NCI-H1105 (cell line): Measurements from ENCODE around the gene TFPI.

Experiments used
- DNase-seq: peaks from one replicate; lab custom pipeline; 2025; lab: John Stamatoyannopoulos, UW

TFPI gene

GRCh38 chr2:187504312-187504921 lies 49.8 kb downstream of the TFPI start:
- DNase-seq: no peak

GRCh38 chr2:187503700-187504099 lies 50.5 kb downstream of the TFPI start:
- no peak for DNase-seq

DNA sequence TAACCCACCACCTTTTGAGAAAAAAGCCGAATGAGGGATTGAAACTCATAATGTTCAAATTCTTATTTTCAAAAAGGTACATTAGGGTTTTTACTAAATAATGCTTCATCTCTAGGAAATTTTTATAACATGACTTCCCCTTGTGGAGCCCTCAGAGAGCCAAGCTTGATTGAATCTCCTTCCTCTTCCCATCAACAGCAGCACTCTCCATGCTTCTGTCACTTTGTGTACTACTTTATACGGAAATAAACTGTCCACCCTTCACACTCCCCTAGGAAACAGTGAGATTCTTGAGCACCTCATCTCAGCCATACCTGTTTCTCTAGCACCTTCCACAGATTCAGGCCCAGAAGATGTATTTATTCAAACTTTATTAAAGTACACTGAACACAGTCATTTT lies 51.8 kb downstream of the TFPI start:
- DNase-seq: no peak

DNA sequence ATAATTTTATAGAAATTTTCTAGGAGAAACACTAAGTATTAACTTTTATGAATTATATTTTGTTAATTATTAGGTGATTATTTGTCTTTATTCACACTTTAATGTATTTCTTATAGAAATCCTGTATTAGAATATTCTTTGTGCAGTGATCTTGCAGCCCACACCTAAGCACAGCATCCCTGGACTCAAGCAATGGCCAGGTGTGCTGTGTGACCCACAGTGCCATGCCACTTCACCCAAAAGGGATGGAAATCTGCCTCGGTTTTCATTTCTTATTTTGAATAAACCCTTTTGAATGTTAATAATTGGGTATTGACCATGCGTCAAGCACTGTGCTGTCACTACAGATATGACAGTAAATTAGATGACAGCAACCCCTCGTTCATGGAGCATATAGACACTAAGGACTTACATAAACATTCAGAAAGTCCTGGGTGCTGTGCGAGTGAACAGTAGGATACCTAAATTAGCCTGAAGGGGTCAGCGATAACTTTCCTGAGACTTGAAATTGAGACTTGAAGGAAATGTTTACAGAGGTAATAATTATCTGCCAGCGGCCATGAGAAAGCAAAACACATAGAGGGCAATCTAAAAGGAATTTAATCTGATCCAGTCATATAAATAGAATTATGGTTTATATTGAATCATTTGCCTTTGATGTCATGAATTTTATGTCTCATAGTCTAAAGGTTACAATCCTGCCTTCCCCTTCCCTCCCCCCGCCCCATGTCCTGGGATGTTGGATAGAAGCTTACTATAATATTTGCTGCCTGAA lies 53.5 kb downstream of the TFPI start:
- peak; percentile 4 for DNase-seq

- DNase-seq: peak; percentile 43
Measured at GRCh38 chr2:187499941-187500532, 54.2 kb downstream of the TFPI start.

DNA sequence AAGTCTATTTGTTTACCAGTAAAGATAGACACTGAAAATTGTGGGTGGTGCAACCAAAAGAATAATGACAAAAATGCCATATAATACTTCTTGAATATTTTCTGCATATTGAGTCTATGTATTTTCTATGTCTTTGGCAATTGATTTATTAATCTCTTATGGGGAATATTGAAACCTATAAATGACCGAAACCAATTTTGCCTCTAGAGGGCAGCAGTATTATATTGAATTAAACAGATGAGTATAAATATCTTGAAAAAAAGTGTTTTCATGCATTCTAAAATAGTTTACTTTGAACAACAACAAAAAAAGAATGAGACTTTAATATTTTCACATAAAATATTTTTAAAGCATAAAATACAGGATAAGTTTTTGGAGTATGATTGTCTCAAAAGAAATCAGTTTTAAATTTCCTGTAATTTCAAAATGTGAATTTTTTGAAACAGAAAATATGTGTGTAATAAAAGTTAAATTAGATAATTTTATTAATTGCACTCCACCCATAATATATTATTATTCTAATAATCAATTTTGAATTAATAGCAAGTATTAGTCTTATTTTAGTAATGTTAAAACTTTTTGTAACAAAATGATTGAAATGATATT lies 56.3 kb downstream of the TFPI start:
- peak; percentile 1 for DNase-seq

GRCh38 chr2:187497140-187497539 lies 57.1 kb downstream of the TFPI start:
- DNase-seq: no peak

DNA sequence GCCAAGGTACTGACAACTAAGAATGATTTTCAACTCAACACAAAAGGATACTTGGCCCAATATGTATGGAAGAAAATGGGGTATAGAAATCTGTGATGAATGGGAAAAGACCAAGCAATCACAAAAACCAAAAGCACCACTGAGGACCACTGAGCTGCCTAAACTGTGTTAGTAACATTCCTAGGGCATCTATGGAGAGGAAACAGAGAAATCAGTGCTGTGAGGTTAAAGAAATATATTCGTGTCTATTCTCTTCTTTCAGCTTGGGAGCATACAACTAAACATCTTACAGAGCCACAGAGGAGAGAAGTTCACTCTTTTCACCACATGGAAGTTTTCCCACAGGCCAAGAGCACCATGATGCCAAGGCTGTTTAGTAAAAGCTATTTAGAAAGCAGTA lies 58.9 kb downstream of the TFPI start:
- no peak for DNase-seq

- DNase-seq: no peak
Measured at GRCh38 chr2:187493877-187494568, 60.2 kb downstream of the TFPI start.

DNA sequence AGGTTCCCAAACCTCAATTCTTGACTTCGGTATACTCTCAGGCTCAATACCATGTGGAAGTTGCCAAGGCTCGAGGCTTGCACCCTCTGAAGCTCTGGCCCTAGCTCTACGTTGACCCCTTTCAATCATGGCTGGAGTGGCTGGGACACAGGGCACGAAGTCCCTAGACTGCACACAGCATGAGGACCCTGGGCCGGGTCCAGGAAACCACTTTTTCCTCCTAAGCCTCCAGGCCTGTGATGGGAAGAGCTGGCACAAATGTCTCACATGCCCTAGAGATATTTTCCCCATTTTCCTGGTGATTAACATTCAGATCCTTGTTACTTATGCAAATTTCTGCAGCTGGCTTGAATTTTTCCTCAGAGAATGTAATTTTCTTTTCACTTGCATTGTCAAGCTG lies 61.1 kb downstream of the TFPI start:
- no peak for DNase-seq

- DNase-seq: no peak
Measured at GRCh38 chr2:187486241-187486640, 68.0 kb downstream of the TFPI start.

- no peak for DNase-seq
Measured at GRCh38 chr2:187485523-187485922, 68.7 kb downstream of the TFPI start.

DNA sequence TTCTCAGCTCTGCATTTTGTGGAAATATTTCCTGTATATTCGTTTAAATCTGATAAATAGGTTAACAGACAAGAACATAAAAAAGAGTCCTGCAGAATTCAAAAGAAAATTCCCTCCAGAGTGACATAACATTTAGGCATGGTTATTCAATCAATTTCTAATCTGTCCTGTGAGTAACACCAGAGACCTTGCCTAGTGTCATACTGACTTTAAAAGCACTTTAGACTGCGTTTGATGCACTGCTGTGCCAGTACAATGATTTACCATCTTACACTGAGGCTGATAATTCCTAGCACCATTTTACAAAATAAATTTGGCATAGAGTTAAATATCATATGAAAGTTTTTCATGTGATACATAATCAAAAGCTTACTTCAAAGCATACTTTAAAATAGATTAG lies 70.7 kb downstream of the TFPI start:
- DNase-seq: no peak

GRCh38 chr2:187482796-187483195 lies 71.4 kb downstream of the TFPI start:
- DNase-seq: no peak

- DNase-seq: no peak
Measured at GRCh38 chr2:187481543-187481942, 72.7 kb downstream of the TFPI start.

GRCh38 chr2:187478719-187479118 lies 75.5 kb downstream of the TFPI start:
- no peak for DNase-seq

DNA sequence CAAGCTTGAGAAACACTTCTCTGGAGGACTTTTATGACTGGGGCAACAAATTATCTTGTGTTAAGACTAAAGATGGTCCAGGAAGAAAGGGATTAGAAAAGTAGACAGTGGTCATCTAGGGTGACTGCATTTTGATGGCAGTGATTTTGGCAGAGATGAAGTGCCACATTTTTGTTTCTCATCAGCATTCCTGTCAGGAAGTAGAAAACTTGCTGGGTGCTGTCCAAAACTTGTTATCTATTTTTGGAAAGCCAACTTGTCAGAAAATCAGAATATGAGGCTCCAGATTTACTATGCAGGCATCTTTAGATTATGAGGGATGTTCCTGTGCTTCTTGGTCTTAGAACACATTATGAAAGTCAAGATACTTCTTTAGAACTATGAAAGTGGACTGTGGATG lies 77.2 kb downstream of the TFPI start:
- DNase-seq: no peak

DNA sequence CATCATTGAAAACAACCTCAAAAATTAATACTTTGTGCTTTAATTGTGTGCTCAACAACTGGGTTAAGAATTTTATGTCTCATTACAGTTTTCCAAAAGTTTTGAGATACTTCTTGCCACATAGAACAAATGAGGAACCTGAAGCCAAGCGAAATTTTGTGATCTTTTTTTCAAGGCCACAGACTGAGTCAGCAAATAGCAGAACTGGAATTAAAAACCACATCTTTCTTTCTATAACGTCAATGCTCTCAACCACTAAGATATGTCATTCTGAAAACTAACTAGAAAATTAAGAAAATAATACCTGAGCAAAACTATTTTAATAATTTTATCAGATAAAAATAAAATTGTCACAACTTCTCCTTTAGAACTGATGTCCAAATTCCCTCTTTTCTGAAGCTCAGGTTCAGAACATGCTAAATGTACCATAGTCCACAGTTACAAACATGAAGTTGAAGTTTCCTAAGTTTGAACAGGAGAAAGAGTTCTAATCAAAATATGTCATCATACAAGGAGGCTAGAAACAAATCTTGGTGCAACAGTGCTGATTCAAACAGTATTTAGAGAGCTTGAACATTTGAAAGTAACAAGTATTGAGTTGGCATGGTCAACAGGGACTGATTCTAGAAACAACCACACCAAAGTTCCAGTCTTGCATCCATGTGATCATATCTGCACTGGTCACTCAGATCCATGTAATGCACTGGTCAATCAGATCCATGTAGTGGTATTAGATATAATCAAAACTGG lies 78.6 kb downstream of the TFPI start:
- no peak for DNase-seq

DNA sequence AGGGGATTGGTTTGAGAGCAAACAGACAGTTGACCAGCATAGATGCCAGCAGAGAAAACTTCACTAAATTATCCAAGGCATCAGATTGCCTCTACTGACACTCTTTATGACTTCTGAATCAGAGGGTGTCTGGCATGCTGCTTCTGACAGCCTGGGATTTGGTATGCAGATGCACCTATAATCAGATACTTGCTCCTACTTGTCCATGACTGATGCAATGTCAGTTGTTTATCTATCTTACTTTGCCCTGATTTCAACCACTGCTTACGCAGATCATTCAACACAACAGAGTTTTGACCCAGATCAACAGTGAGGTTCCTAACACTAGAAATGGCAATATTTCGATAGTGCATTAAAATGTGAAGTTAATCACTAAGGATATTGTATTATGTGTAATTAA lies 83.5 kb downstream of the TFPI start:
- no peak for DNase-seq

GRCh38 chr2:187469538-187469937 lies 84.7 kb downstream of the TFPI start:
- DNase-seq: no peak

GRCh38 chr2:187468262-187468661 lies 86.0 kb downstream of the TFPI start:
- DNase-seq: no peak
